GM19324 (cell line): ENCODE data around the gene PSAP.

ENCODE experiments used
- ATAC-seq: cut with Tn5 transposase; IDR thresholded peaks from one replicate; pipeline ENCODE4 v1.9.1; 2021; ENCODE audit warnings: mild to moderate bottlenecking, moderate library complexity; ENCODE audit not compliant: unreplicated experiment, low FRiP score

The PSAP gene

DNA sequence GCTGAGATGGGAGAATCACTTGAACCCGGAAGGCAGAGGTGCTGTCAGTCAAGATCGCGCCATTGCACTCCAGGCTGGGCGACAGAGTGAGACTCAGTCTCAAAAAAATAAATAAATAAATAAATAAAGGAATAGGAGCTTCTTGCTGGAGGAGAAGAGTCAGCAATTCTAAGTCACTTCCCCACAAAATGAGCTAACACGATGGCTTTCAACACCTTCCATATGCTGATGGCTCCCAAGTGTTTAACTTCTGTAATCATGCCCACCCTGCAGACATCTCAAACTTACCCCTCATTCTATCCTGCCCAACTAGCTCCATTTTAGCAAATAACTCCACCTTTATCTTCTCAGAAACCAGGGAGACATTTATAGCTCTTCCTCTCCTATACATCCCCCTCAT, 21.2 kb downstream of the PSAP start:
- no peak for ATAC-seq

DNA sequence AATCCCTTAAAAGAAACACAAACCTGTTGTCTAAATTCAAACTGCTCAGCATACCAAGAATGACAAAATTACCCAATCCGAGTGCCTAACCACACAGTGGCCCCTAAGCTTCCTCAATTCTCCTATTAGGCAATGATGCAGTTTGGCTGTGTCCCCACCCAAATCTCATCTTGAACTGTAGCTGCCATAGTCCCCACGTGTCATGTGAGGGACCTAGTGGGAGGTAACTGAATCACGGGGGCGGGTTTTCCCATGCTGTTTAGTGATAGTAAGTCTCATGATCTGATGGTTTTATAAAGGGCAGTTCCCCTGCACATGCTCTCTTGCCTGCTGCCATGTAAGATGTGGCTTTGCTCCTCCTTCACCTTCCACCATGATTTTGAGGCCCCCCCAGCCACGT, 21.9 kb downstream of the PSAP start:
- no peak for ATAC-seq

DNA sequence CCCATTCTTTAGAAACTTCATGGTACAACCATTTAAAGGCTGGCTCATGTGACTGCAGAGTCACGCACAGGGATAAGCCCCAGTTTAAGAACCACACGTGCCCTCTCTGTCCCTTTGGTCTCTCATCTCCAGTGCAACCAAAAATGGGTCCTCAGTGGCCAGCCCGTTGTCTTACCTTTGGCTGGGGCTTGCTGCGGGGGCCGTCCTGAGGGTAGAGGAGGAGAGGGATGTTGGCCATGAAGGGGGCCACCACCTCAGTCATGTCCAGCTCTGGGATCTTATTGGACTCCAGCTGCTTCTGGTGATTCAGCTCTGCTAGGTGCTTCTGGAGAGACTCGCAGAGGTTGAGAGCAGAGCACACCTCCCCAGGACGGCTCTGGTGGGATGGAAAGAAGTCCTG, 22.3 kb downstream of the PSAP start:
- no peak for ATAC-seq

DNA sequence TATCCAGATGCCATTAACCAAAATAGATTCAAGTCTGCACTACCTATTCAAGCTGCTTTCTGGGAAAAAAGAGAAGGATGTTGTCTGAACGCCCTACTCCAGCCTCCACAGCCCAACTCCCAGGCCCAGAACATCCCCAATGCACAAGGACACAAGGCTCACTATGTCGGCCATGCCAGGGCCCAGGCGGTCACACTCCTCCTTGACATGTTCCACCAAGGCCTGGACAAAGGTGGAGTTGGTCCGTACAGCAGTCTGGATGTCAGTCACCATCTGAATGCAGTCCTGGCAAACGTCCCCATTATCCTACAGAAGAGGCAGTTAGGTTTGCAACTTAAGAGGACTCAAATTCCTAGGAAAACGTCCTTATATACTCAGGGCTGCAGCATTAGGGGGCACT, 23.2 kb downstream of the PSAP start:
- ATAC-seq, result no peak

DNA sequence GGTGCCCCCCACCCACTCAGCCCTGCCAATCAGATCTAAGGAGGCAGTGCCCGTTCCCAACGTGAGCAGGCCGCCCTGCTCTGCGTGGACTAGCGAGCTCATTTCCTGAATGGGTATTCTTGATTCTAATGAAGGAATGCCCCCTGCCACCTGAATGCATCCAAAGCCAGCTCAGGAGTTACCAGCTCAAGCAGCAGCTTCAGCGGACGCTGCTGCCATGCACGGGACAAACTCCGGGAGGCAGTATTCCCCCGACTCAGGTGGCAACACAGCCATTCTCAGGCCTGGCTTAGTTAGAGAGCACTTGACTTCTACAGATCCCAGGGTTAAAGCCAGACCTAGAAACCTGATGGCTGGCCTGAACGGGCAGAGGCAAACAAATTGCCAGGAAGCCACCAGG, 25.8 kb downstream of the PSAP start:
- ATAC-seq, result no peak

DNA sequence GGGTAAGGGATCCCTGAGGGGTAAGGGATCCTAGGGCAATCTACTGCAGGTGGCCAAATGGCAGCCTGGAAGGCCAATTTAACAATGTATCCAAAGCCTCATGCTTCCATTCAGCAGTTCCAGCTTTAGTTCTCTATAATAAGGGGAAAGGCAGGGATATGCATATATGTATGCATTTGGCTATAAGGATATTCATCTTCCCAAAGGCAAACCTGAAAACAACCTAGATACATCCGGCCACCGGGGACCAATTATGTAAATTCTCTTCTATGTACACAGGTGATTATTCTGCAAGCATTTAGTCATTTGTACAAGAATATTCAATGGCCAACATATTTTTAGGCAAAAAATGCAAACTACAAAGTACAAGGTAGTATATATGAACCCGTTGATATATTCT, 26.7 kb downstream of the PSAP start:
- no peak for ATAC-seq

DNA sequence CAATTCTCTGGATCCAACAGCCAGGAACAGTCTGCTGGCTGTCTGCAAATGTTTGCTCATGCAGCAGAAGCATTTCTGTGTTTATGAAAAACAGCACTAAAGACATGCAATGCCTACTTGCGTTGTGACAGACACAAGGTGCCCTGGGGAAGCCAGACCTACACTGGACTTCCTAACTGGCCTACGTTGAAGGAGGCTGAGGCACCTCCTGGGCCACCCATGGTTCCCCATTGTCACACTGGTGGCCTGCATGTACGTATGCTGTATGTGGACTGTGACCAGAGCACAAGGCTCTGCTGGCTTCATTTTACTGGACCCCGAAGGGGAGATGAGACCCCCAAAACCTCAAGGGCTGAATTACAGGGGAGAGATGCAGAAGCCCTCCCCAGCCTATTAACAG, 27.7 kb downstream of the PSAP start:
- ATAC-seq, result no peak

DNA sequence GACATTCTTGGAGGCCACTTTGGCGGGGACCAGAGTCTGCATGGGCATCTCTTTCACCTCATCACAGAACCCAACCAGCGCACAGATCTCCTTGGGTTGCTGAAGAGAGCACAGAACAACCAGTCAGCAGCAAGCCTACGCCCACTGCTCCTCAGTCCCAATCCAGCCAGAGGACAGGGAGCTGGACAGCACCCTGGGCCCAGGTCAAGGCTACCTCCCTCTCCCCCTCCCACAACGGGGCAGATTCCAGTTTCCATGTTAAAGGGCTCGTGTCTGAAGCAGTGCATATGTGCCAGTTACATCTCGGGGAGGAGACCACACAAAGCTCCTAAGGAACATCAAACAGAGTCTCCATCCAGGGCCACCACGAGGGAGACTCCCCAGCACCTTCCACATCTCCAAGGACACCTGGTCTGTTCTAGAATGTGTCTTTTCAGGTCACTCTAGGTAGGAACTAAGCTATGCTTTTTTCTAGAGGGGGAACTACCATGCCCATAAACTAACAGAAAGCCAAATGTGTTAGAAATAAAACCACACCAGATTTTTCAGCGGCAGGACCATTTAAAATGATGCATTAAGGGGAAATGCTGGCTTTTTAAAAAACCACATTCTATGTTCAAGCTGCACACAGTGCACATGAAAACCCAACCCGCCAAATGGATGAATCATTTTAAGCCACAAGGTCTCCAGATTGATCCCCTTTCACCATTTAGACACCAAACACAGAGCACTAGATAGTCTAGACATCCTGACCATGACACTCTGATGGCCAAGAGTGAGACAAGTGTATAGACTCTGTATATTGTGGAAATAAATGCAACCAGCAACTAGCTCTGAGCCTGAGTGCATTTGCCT, 28.9 kb downstream of the PSAP start:
- ATAC-seq, result no peak

DNA sequence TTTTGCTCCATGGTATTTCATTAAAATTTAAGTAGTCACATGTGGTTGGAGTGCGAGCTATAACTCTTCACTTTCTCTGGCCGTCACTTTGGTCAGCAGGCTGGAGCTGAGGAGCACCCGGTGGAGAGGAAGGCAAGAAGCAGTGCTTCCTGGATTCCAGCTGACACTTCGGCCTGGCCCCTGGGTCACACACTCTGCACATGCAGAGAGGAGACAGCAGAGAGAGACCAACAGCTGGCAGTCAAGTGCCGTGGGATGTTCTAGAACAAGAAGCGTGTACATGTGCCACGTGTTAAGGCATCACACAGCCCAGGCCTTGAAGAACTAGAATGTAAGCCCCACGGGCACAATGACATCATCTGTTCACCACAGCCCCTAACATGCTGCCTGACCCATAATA, 30.1 kb downstream of the PSAP start:
- no peak for ATAC-seq

DNA sequence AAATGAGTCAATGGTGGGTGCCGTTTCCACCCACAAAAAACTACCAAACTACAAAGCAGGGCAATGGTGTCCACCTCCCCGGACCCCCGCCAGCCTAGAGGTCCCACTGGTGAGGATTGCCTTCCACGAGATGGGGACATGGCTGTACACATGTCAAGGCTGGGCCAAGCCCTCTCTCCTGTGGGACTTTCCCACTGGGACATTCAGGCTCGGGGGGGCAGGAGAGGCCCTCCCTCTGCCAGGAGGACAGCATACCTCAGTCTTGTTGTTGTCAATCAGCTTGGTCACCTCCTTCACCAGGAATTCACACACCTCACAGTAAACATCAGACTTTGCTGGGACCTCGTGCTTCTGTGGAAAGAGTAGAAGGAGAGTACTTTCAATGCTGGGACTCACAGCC, 31.1 kb downstream of the PSAP start:
- no peak for ATAC-seq

DNA sequence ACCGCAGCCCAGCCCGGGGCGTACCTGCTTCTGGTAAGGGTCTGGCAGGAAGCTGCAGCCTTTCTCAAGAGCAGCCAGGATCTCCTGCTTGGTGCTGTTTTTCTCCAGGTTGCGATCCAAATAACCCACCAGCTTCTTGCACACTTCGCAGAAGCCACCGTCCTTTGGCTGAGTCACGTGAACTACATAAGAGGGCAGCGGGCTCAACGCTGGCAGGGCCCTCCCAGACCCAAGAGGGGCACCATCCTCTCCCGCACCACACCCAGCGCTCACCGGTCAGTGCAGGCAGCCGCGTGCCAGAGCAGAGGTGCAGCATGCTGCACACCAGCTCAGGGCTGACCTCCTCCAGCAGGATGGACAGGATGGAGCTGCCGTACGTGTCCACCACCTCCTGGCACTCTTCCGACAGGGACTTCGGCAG, 31.6 kb downstream of the PSAP start:
- no peak for ATAC-seq

DNA sequence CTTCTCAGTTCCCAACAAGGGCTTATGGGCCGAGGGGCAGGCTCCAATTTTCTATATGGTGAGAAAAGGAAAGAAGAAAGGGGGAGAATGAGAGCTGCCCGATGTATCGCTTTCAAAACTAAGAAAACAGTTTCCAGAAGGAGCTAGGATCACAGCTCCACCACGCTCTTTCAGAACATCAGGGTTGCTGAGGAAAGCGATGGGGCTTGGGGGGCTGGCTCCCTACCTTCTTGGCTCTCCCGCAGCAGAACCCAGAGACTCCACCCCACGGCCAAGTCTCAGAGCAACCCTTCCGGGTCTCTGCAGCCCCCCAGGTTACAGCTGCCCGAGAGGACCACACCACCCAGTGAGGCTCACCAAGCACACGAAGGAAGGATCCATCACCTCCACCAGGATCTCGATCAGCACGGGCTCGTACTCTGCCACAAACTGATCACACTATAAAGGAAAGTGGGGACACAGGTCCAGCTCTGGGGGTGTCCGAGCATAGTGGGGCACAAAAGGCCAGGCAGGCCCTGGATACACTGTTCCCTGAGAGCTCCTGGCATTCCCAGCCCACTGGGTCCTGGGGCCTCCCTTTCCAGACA, 32.3 kb downstream of the PSAP start:
- ATAC-seq, result no peak

DNA sequence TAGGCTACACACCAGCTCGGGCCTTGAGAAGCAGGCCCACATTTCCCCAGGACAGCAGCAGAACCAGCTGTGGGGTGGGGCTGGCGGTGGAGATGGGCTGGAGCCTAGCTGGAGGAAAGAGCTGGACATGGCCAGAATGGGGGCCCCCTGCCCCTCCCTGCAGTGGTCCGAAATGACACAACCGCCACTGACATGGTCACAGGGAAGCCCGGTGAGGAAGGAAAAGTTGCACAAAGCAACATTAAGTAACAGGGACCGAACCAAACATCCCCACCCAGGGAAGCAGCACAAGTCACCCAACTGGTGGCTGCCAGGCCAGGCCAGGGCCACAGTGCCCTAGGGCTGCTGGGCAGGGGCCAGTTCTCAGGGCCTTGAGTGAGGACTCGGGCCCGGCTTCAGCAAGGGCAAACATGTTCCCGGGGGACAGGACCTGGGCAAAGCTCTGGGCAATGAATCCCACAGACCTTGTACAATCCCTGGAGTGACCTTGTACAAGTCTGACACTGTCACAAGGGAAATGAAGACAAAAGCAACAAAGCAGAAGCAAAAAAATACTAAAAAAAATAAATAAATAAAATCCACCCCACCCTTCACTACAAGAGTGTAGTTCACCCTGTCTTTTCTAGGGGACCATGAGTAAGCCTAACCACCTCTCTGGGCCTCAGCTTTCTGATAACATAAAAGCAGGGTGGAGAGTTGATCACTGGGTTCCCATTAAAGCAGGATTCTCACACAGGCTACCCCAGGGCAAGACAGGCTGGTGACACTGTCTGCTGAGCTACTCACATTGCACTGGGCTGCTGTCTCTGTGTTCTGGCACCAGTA, 33.0 kb downstream of the PSAP start:
- ATAC-seq, result no peak

DNA sequence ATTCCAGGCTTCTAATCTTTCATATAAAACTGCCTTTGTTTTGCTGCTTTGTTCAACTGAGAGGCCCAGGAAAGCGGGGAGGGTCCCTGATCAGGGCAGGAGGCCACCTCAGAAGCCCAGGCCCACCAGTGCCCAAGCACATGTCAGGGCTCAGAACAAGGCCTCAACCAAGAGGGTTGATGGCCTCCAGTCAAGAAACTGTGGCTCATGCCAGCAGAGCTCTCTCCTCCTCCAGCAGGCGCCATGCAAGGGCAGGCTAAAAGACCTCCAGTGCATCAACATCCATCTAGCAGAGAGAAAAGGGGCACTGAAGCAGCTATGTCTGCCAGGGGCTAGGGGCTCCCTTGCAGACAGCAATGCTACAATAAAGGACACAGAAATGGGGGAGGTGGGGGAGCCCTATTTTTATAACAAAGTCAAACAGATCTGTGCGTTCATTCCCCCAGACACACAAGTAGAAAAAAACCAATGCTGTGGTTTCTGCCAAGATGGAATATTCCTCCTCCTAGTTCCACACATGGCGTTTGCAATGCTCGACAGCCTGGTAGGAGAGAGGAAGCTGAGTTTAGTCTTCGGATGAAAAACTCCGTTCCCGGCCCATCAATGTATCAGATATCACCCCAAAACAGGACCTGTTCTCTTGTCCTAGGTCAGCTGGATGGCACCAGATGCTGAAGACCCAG, 34.0 kb downstream of the PSAP start:
- ATAC-seq, result no peak

DNA sequence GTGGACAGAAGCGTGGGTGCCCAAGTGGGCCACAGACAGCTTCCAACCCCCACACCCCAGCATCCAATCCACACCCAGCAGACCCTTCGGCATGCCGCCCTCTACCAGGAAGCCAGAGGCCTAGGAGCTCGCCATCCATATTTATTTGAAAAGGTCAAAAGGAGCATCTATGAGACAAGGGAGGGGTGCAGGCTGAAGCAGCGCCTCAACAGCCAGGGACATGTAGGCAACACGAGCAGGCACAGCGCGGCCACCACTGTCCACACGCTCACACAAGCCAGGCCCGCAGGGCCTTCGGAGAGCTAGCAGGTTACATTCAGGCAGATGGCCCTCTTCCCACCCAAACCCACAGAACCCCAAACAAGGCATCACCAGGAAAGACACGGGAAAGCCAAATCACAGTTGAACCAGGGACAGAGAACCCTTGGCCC, 34.6 kb downstream of the PSAP start:
- no peak for ATAC-seq

DNA sequence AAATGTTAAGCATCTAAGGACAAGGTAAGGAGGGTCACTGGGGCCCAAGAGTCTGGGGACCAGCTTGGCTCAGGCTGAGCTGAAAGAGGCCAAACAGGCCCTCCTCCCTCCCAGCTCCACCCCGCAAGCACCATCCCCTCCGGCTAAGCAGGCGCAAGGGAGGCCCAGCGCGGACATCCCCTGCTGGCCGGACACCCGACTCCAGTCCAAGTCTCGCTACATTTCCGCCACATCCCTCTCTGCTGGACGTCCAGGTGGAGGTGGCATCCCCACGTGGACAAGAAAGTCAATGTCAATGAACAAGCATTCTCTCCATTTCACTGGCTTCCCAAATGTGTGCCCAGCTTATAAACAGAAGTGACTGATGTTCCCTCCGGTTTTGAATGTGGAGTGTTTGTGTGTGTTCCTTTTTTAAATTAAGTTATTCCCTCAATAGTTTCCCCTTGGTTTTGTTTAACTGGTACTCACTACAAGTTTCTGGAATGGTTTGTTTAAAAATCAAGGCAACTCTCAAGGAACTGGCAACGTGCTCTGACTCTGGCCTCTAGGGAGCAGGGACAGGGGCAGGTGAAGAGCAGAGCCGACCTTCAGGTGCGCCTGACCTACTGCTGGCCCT, 35.4 kb downstream of the PSAP start:
- ATAC-seq, result no peak

DNA sequence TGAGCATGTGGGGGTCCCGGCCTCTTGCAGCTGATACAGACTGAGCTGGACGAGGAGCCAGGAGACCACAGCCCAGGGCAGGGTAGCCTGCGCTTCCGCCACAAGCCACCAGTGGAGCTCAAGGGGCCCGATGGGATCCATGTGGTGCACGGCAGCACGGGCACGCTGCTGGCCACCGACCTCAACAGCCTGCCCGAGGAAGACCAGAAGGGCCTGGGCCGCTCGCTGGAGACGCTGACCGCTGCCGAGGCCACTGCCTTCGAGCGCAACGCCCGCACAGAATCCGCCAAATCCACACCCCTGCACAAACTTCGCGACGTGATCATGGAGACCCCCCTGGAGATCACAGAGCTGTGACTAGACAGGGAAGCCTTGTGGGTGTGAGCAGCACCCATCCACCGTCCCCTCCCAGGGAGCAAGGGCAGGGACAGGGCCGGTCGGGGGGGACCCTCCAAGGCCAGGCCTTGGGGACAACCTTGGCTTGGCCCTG, 36.1 kb downstream of the PSAP start:
- no peak for ATAC-seq

DNA sequence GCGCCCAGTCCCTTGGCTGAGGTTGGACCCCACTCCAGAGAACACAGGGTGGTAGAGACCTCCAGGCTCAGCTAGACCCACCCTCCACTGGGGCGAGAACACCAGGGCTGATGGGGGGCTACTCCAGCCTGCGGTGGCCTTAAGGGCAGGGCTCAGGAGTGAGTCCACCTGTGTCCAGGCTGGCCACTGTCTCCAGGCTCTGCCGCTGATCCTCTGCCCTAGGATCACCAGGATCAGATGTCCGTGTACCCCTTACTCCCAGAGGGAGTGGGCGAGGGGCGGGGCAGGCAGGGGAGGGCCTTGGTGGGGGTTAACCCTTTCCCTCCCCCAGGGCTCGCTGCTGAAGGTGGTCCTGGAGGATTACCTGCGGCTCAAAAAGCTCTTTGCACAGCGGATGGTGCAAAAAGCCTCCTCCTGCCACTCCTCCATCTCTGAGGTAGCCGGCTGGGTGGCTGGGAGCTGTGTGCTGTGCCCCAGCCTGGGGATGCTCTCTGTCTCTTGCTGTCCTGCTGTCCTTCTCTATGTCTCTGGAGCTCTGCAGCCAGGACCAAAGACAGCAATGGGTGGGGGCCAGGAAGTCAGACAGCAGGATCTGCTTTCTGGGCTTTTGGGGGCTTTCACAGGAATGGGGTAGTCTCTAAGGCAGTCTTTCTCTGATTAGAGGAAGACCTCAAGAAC, 38.0 kb downstream of the PSAP start:
- ATAC-seq, result no peak

DNA sequence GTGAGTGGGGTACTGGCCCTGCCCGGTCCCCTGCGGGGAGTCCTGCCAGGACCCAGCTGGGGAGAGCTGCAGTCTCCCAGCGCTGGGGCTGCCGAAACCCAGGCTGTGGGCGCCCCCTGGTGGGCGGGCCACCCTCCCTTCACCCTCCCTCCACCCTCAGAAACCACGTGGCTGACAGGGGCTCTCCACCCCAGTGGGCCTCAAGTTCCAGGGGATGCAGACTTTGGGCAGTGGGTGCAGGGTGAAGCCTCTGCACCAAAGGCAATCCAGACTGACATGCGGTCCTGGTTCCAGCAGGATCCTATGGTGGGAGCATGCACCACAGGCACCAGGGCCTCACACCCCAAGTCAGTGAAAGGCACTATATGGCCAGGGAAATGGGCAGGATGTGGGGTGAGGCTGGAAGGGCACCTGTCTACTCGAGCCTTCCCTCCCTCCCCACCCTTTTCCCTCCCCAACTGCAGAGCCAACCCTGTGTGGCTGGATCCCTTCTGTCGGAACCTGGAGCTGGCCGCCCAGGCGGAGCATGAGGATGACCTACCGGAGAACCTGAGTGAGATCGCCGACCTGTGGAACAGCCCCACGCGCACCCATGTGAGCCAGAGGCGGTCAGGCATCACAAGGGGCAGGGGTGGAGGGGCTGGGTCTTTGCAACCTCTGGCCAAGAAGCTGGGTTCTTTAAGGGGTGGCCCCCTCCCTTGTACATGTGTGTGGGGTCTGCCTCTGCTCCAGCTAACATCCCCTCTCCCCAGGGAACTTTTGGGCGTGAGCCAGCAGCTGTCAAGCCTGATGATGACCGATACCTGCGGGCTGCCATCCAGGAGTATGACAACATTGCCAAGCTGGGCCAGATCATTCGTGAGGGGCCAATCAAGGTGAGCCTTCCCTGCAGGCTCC, 38.8 kb downstream of the PSAP start:
- ATAC-seq, result no peak
